AG09309 (cell line): Measurements from ENCODE around the gene CLC.

Experiments used
- DNase-seq: peaks from one replicate; pipeline ENCODE4 v3.0.0-alpha.2; 2010; ENCODE audit warnings: low read depth
- H3K4me3 ChIP-seq: 2 replicates; pipeline ENCODE4 v1.5.1; 2011; ENCODE audit warnings: mild to moderate bottlenecking, low read depth, low read length, moderate library complexity; ENCODE audit not compliant: control insufficient read depth
- TF ChIP-seq, protein P1 (sequence below): IDR thresholded peaks from 2 replicates; pipeline ENCODE4 v1.5.1; 2011; ENCODE audit warnings: mild to moderate bottlenecking, low read depth, low read length, inconsistent platforms; ENCODE audit not compliant: insufficient read depth, control insufficient read depth; ENCODE audit errors: missing control alignments

Gene CLC

DNA sequence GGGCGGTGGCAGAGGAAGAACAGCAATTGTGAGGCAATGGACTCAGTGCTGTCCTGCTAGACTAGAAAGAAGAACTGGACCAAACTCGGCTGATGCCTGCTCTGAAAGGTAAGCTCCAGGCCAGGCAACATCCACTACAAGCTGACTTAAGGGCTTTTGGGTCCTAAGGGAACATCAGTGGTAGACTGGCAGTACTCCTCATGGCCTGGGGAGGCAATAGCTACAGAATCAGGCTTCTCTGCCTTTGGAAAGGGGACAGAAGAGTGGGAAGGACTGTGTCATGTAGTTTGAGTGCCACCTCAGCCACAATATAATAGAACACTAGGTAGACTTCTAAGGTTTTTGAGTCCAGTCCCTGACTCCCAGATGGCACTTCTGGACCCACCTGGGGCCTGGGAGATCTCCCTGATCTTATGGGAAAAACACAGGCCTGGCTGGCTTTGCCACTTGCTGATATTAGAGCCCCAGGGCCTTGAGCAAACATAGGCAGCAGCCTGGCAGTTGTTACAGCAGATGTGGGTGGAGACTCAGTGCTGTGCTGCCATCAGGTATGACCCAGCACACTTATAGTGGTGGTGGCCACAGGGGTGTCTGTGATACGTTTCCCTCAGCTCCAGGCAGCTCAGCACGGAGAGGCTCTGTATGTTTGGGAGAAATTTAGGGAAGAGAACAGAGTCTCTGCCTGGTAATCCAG lies 9.2 kb upstream of the CLC start:
- H3K4me3 ChIP-seq: no peak overlapping the region
- TF ChIP-seq, protein P1, sequence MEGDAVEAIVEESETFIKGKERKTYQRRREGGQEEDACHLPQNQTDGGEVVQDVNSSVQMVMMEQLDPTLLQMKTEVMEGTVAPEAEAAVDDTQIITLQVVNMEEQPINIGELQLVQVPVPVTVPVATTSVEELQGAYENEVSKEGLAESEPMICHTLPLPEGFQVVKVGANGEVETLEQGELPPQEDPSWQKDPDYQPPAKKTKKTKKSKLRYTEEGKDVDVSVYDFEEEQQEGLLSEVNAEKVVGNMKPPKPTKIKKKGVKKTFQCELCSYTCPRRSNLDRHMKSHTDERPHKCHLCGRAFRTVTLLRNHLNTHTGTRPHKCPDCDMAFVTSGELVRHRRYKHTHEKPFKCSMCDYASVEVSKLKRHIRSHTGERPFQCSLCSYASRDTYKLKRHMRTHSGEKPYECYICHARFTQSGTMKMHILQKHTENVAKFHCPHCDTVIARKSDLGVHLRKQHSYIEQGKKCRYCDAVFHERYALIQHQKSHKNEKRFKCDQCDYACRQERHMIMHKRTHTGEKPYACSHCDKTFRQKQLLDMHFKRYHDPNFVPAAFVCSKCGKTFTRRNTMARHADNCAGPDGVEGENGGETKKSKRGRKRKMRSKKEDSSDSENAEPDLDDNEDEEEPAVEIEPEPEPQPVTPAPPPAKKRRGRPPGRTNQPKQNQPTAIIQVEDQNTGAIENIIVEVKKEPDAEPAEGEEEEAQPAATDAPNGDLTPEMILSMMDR: no peak
- DNase-seq: no peak

DNA sequence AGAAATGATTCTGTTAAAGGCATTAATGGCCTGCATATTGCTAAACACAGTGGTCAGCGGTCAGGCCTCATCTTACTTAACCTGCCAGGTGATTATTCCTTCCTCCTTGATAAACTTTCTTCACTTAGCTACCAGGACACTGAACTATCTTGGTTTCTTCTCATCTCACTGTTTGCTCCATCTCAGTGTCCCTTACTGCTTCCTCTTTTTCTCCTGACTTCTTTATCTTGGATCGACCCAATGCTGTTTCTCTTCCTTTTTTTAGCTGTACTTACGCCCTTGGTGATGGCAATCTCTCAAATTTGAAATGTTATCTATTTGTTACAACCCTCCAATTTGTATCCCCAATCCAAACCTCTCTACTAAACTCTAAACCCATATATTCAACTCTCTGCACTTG lies 7.8 kb upstream of the CLC start:
- TF ChIP-seq, protein P1: no peak
- H3K4me3 ChIP-seq: no peak overlapping the region
- DNase-seq: no peak

DNA sequence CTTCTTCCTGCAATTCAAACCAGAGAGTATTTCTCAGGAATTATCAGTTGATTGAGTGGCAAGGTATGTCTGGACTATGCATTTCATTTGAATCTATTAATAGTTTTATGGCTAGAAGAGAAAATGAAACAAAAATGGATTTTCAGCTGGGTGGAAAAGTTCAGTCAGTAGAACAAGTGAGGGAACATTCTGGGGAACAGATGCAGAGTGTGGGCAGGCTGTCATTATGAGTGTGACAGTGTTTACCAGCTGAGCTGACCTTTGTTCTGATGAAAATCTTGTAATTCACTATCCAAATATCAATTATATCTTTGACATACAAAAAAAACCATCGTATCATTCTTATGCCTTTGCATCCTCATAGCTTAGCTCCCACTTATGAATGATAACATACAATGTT lies 2.6 kb upstream of the CLC start:
- TF ChIP-seq, protein P1: no peak
- DNase-seq: no peak
- no peak overlapping the region for H3K4me3 ChIP-seq

DNA sequence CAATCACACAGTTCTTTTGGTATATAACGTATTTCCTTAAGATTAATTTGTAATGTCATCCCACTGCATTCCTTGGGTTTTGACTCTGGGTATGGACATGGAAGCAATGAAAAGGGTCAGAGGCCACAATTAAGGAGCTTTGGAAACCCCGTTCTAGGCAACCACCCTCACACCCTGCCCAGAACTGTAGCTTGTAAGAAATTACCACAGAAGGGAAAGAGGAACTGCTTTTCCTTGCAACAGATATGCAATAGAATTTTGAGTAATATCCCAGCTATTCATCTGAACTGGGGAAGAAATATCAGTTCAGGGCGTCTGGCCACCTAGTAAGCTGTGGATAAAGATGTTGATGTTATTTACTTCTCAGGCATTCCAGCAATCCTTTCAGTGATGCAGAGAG lies 985 bp upstream of the CLC start:
- no peak for DNase-seq
- no peak overlapping the region for H3K4me3 ChIP-seq
- TF ChIP-seq, protein P1: no peak

DNA sequence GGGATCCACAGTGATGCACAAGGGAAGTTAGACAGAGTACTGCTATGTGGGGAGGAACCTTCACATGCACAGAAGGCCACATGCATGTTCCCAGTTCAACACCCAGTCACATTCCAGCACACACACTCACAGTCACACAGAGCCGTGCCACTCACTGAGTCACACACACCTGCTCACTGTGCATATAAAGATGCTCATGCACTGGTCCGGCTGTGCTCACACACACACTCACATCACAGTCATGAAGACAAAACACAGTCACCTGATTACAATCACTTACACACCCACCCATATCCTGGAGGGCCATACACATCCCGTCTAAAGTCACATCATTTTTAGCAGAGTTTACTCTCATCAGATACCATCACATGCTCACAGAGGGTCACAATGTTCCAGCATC lies 478 bp downstream of the CLC start:
- no peak for DNase-seq
- H3K4me3 ChIP-seq: no peak overlapping the region
- TF ChIP-seq, protein P1: no peak

DNA sequence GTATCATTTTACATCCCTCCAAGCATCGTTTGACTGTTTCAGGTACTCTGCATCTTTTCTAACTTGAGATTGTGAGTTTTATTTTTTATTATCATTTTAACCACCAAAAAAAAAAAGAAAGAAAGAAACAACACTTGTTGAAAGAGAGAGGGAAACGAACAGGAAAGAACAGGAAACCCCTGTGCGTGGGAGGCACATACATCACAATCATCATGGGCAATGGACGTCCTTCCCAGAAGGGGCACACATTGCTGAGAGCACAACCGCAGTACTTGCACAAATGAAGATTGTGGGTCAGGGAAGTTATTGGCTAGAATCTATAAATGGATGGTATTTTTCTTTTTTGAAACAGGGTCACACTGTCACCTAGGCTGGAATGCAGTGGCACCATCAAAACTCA lies 1.7 kb downstream of the CLC start:
- no peak for DNase-seq
- H3K4me3 ChIP-seq: no peak overlapping the region
- TF ChIP-seq, protein P1: no peak
